Stimulated activated CD4-positive, alpha-beta T cell treated with anti-CD3 and anti-CD28 coated beads, Interleukin-15, amount 100 ng/mL, for 24 hours (primary cell): ENCODE data around the gene C22orf23.
A peak's percentile ranks its signal among the peaks of the same experiment; 100 is the strongest.
"Not testable (repeated sequence)": the region's sequence is repeated elsewhere in the genome, so short reads cannot be mapped to it uniquely, and the experiment has no call there.

Source experiments
- DNase-seq: peaks from one replicate; pipeline ENCODE4 v3.0.0-alpha.2; 2020

Gene C22orf23

DNA sequence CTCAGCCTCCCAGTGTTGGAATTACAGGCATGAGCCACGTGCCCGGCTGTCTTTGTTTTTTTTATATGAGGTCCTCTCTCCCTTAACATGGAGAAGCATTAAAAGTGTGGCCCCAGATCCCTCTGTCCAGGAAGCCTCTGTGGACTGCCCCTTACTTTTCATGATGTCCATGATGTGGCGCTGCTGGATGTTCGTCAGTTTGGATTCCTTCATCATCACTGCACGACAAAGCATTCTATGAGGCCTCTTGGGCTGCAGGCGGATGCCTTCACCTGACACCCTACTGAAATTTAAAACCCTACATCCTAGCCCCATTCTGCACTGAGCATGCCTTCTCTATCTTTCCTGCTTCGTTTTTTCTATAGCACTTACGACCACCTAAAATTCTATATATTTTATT lies 2.1 kb downstream of the C22orf23 start:
- DNase-seq: no peak

DNA sequence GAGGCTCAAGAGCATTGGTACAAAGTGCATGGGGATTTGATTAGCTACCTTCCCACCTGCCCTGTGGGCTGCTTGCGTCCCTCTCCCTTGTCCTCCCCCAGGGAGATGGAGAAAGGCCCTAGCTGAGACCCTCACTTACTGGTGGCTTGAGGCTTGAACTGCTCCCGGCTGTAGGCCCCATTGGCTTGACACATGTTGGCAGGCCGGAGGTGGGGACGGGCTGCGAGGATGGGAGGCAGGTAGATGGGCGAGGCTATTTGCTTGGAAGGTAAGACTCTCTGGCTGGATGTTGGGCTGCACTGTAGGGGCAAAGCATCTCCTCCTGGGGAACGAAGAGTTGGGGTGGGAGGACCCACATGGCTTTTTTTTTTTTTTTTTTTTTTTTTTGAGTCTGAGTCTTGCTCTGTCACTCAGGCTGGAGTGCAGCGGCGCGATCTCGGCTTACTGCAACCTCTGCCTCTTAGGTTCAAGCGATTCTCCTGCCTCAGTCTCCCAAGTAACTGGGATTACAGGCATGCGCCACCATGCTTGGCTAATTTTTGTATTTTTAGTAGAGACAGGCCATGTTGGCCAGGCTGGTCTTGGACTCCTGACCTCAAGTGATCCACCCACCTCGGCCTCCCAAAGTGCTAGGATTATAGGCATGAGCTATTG lies 6.1 kb downstream of the C22orf23 start:
- not testable (repeated sequence) for DNase-seq

DNA sequence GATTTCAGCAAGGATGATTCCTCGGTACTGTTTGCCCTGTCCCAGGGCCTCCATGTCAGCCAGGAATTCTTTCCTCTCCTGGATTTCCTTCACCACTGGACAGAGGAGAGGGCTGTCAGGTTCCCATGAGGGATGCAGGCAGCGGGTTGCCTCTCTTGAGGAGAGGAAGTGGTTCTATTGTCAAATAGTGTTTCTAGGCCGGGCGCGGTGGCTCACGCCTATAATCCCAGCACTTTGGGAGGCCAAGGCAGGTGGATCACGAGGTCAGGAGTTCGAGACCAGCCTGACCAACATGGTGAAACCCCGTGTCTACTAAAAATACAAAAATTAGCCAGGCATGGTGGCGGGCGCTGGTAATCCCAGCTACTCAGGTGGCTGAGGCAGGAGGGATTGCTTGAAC lies 9.0 kb downstream of the C22orf23 start:
- DNase-seq: not testable (repeated sequence)

DNA sequence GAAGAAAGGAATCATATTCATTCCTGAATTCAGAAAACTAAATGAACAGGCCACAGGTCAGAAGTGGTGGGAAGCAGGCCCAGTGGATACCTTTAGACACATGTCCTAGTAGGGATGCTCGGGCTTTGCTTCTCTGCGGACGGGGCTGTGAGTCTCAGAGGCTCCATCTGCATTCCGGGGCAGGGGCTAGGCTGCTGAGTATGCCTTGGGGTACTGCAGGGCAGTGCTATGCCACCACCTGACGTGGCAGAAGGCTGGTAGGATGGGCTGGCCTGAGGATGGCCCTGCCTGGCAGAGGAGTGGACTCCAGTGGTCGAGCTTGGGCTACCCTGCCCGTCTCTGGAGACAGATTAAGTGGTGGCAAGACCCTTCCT lies 9.6 kb downstream of the C22orf23 start:
- no peak for DNase-seq

DNA sequence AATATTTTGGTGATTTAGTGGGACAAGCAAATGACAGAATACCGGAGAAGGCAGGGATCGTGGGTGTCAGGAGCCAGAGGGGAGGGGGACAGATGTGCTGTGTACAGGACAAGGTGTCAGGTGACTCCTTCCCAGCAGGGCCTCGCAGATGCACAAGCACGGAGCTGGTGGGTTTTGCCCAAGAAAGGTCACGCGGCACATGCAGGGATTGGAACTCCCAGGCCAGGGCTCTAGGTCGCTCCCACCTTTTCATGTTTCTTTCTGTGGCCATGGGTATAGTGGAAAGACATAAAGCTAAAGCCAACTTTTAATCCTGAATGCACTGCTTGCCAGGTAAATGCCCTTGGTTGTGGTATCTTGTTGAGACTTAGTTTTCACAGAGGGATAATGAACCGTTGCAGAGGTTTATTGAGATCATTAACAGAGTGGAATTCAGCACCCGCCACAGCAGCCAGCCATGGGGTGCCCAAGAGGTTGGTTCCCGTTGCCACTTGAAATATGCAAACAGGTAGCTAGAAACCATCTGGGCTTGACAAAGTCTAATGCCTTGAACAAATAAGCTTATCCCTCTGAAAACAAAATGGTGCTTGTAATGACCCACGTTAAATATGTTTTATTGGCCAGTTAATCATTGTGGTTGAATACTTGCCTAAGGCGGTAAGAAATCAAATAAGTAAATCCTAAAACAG lies 10.1 kb downstream of the C22orf23 start:
- DNase-seq: no peak

DNA sequence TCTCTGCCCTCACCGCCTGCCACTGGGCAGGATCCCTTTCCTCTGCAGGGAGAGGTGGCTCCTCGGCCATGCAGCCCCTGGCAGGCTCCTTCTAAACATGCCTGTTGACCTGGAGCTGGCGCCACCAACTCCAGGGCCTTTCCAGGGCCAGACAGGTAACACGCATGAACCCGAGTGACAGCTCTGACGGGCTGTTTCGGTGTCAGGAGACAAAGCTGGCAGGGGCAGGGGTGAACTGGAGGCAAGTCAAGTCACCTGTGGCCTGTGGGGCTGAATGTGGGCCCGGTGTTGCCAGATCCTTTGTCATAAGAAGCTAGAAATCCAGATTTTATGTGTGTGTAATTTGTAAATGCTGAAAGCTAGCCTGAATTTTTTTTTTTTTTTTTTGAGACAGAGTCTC lies 11.3 kb downstream of the C22orf23 start:
- DNase-seq: no peak

DNA sequence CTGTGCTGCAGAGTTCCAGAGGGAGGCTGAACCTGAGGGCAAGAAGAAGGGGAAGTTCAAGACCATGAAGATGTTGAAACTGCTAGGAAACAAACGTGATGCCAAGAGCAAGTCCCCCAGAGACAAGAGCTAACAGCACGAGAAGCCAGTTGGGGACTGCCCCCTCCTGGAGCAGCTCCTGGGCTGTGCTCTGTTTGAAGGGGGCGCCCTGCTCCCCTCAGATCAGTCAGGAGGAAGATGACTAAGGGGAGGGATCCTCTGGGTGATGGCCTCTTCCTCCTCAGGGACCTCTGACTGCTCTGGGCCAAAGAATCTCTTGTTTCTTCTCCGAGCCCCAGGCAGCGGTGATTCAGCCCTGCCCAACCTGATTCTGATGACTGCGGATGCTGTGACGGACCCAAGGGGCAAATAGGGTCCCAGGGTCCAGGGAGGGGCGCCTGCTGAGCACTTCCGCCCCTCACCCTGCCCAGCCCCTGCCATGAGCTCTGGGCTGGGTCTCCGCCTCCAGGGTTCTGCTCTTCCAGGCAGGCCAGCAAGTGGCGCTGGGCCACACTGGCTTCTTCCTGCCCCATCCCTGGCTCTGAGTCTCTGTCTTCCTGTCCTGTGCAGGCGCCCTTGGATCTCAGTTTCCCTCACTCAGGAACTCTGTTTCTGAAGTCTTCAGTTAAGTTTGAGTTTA lies 12.6 kb downstream of the C22orf23 start:
- DNase-seq: no peak

DNA sequence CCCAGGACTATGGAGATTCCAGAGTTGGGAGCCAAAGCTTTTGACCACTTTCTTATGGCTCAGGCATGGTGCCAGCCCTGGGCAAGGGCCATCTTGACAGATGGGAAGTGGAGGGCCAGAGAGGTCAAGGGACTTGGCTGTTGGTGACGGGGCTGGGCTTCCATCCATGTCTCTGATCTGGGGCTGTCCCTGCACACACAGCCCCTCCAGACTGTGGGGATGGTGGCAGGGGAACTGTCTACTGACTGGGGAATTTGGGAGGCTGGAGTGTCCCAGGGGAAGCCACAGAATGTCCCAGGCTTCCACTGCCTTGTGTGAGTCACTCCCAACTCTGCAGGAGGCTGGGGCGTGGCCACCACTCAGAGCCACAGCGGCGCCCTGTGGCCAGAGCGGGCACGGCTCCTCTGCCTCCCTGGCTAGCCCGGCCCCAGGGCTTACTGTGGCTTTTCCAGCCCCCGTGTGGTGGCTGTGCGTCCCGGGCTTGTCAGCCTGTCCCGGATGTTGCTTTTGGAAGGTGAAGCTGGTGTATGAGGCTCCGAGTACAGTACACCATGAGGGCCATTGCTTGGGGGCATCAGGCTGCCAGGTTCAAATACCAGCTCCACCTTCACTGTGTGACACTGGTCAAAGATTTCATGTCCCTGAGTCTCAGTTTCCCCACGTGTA lies 19.6 kb downstream of the C22orf23 start:
- peak; percentile 92 for DNase-seq

DNA sequence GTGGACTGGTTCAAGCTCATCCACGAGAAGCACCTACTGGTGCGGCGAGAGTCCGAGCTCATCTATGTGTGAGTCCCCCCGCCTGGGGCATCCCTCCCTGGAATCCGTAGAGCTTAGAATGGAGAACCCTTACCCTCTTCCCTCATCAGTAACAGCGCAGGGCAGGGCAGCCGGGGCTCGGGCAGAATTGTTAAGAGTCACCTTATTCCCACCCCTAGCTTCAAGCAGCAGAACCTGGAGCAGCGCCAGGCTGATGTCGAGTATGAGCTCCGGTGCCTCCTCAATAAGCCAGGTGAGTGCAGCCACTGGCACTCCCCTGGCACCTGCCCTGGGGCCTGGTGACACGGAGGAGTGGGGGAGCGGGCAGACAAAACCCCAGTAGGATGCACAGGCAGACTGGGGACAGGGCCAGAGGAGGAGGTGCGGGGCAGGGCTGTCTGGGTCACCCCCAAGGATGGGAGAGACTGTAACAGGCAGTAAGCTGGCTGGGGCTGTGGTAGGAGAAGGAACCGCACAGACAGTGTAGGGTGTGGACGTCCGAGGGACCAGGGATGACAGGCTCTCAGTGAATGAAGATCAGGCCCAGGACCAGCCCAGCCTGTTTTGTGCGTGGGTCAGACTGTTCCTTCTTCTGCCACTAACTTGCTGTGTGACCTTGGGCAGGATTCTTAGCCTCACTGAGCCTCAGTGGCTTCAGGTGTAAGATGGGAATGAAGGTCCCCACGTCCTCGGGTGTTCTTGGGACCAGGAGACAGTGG lies 20.4 kb downstream of the C22orf23 start:
- DNase-seq: no peak

DNA sequence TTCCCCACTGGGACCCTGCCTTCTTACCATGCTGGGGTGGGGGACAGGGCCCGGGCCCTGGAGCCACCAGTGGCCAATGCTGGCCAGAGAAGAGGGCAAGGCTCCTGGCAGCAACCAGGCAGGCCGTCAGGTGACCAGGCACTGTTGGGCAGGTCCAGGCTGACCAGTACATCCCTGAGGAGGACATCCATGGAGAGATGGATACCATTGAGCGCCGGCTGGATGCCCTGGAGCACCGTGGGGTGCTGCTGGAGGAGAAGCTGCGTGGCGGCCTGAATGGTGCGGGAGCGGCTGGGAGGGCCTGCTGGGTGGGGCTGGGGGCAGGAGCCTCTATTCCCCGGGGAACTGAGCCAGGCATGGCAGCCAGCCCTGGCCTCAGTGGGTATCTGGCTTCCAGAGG lies 21.0 kb downstream of the C22orf23 start:
- no peak for DNase-seq

DNA sequence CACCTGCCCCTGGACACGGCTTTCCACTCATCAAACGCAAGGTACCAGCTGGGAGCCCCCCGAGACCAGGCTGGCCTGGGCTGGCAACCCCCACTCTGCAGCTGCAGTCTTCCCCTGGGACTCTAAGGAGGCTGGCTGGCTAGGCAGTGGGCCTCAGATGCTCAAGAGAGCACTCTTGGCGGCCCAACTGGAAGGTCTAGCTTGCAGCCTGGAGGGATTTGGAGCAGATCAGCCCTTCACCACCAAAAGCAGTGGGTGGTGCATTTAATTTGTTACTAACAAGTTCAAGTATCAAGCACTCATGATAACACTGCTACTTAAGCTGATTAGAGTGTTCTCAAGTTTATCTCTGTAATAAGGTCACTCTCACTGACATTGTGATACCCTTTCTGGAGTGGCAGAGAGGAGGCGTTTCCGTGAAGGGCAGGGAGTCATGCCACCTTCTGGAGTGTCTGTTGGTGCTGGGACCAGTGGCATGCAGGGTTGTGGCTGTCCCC lies 21.5 kb downstream of the C22orf23 start:
- DNase-seq: no peak

DNA sequence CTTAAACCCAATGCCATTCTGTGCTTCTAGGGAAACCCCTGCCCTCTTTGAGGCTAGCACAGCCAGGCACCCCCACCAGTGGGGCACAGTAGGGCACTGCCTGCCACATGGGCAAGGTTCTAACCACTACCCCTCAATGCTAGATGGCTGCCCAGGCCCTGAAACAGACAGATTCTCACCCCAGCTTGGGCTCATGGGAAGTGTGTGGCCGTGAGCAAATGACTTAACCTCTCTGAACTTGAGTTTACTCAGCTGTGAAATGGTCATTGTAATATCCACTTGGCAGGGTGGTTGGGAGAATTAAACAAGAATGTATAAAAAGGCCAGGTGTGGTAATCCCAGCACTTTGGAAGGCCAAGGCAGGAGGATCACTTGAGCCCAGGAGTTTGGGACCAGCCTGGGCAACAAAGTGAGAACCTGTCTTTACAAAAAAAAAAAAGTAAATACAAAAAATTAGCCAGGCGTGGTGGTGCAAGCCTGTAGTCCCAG lies 22.4 kb downstream of the C22orf23 start:
- DNase-seq: no peak

DNA sequence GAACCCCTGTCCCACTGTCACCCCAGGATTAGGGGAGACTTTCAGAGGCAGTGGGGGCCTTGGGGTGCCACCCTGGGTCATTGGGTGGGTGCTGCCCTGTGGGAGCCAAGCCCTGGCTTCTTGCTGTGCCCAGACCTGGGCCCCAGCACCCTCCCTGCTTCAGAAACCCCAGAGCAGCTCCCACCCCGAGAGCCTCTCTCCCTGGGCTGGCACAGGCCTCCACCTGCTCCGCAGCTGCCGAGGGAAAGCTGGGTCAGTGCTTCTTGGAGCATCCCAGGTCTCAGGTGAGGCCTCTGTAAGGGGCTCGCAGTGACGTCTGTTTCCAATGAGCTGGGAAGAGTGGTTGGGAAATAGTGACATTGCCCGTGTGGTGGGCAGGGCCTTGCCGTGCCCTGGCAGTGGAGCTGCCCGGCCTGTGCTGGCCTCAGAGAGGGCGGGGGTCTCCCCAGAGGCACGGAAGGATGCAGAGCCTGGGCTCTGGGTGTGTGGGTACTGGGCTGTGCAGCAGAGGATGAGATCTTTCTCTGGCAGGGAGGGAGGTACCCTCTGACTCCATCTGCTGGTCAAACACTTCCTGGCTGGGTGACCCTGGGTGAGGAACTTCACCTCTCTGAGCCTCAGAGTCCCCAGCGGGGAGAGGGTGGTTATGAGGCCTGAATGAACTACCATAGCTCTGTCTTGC lies 23.0 kb downstream of the C22orf23 start:
- peak; percentile 17 for DNase-seq

DNA sequence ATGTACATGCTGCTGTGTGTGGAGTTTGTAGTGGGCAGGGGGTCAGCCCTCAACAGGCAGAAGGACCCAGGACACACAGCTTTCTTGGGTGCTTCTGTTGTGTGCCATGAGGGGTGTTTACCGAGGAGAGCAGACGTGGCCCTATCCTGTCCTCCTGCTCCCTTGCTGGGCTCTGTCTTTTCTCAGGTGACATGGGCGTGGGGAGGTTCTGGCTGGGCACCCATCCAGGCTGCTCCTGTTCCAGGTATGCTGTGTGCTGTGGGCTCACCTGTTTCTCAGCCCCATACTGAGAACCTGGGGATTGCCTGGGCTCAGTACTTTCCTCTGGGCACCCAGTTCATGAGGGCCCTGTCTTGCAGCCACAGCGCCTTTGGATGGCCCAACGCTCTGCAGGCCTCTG lies 24.0 kb downstream of the C22orf23 start:
- no peak for DNase-seq

DNA sequence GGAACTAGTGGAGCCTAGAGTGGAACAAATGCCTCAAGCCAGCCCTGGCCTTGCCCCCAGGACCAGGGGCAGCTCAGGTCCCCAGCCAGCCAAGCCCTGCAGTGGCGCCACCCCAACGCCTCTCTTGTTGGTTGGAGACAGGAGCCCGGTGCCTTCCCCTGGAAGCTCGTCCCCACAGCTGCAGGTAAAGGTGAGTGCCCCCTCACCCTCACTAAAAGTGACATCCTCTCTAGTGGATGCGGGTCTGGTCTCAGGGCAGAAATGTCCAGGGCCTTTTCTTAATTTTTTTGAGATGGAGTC lies 25.8 kb downstream of the C22orf23 start:
- no peak for DNase-seq

DNA sequence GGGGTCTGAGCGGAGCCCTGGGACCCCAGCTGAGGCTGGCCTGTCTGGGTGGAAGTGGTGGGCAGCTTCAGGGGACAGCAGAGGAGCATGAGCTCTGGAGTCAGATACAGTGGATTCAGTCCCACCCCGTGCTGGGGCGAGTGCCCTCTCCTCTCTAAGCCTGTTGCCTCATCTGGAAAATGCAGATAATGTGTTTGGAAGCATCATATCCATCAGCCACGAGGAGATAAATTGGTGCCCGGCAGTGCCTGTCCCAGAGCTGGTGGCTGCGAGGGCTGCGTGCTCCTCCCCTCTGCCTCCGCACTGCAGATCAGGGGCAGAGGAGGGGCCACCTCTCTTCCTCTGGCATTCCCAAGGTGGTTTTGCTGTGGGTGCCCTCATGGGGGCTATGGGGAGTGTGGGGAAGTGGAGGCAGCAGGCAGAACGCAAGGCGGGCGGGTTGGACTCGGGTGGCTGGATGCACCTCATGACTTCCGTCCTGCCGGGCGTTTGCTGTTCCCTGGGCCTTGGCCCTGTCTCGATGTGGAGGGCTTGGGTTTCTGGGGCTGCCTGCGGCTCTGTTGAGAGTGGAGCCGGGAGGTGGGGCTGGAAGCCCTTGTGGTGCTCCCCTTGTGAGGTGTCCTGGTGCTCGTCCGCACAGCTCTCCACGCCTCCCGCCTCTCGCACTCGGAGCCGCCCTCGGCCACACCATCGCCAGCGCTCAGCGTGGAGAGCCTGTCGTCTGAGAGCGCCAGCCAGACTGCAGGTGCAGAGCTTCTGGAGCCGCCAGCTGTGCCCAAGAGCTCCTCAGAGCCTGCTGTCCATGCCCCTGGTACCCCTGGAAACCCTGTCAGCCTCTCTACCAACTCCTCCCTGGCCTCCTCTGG lies 26.4 kb downstream of the C22orf23 start:
- no peak for DNase-seq

DNA sequence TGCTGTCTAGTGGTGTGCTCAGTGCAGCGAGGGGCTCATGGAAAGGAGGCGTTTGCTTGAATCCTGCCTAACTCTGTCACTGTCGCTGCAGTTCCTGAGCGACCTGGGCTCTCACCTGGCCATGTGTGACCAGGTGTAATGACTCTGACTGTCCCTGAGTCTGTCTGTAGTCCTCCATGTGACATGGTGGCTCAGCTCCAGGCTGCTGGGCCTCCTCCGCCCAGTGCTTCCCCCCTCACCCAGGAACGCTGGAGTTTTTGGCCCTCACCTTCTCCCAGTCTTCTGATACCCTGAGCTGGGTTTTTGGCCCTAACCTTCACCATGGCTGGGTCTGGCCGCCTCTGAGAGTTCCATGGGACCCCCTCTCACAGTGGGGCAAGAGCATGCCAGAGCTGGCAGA lies 27.0 kb downstream of the C22orf23 start:
- DNase-seq: no peak

DNA sequence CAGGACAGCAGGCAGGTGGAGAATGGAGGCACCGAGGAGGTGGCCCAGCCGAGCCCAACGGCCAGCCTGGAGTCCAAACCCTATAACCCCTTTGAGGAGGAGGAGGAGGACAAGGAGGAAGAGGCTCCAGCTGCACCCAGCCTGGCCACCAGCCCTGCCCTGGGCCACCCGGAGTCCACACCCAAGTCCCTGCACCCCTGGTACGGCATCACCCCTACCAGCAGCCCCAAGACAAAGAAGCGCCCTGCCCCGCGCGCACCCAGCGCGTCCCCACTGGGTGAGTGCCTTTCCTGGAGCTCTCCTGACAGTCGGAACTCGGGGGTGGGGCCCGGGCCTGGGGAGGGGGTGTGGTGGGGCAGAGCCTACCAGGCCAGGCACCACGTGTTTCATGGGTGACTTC lies 27.6 kb downstream of the C22orf23 start:
- no peak for DNase-seq

DNA sequence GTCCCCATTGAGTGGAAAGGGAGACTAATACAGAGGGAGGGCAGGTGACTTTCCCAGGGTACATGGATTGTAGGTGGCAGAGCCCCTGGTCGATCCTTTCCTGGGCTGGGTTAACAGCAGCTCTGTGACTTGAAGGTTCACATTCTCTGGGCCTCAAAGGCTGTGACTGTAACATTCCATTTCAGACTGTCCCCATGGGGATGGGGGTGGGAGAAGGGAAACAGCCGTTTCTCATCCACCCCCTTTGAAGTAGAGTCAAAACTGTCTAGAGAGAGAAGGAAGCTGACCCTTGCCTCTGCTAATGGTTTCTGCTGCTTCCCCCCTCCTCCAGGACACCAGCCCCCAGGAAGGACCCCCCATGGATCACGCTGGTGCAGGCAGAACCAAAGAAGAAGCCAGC lies 28.1 kb downstream of the C22orf23 start:
- DNase-seq: no peak

DNA sequence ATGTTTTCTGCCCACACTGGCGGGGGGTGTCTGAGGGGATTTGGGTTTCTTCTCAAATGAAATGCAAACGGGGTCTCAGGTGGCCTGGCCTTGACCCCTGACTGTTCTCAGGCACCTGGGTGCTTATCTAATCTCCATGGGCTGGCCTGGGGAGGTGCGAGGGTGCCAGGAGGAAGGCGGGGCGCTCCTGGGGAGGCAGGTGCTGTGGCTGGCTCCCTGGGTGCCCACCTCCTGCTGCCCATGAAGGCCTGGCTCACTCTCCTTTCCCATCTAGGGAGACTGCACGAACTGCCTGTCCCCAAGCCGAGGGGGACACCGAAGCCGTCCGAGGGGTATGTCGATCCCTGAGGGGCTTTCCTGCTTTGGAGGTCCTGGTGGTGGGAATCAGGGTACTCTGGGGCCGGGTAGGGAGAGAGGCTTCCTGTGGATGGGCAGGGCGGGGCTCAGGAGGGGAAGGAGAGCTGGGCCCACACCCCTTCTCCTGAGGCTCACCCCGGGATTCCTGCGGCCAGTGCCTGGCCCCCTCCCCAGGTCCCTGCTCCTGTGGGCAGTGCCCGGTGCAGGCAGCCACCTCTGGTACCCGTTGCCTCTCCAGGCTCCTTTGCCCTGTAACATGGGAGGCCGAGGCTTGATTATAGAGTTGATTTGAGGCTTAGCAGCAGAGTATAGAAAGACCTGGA lies 28.9 kb downstream of the C22orf23 start:
- no peak for DNase-seq

DNA sequence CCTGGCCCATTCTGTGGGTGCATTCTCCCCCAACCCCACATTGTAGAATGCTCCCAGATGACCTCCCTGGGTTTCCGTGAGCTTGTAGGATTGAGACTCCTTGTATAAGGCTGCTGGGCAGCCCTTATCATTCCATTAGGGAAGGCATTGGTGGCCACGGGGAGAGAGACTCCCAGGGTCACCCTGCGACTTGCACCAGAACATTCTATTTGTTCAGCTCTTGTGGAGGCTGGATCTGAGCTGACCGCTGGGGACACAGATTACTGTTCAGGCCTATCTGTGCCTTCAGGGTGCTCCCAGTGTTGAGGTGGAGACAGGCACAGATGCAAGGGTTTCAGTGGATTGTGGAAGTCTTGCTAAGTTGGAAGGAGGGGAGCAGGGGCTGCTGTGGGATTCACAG lies 29.5 kb downstream of the C22orf23 start:
- no peak for DNase-seq
